ENCODE results near the gene P2RY13.

- peak; percentile 49 to 86 (median 68) for TF ChIP-seq CTCF (IDR thresholded peaks at IDR 0.05)
- no peak for TF ChIP-seq POLR2A (IDR thresholded peaks at IDR 0.05)
- no peak for TF ChIP-seq EP300 (IDR thresholded peaks at IDR 0.05)
These were observed 46.4 kb downstream of the P2RY13 start for GRCh38 chr3:151282921-151283320.

Measured in tibial nerve (tissue), 4 donors.